ENCODE data around the gene ECSCR.
"Not testable (repeated sequence)": the region's sequence is repeated elsewhere in the genome, so short reads cannot be mapped to it uniquely, and the experiment has no call there.

Gene ECSCR

DNA sequence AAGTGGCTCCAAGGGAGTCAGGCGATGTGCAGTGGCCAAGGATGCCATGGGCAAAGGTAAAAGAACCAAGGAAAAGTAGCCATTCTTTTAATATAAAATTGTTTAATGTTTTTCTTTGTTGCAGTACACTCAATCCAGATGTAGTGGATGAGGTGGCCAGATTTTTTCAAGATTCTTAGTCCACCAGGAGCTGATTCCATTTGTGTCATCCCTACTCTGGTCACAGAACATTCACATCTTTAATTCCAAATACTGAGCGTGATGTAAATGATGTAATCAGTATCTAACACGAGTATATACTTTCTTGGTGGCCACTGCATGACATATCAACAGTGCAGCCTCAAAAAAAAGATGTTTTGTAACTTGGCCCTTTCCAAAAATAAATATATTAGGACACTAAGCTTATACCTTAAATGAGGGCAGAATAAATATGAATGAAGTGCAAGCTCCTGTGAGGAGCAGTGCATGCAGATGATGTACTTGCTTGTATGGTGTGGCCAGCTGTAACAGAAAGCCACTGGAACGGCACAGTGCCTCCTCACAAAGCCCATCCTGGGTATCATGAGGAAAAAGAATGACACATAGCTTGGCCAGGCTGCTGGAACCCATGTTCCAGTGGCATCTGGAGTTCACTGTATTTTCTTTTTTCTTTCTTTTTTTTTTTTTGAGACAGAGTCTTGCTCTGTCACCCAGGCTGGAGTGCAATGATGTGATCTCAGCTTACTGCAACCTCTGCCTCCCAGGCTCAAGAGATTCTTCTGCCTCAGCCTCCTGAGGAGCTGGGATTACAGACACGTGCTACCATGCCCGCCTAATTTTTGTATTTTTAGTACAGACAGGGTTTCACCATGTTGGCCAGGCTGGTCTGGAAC is 52.2 kb downstream of the ECSCR start:
- DNase-seq = no peak

DNA sequence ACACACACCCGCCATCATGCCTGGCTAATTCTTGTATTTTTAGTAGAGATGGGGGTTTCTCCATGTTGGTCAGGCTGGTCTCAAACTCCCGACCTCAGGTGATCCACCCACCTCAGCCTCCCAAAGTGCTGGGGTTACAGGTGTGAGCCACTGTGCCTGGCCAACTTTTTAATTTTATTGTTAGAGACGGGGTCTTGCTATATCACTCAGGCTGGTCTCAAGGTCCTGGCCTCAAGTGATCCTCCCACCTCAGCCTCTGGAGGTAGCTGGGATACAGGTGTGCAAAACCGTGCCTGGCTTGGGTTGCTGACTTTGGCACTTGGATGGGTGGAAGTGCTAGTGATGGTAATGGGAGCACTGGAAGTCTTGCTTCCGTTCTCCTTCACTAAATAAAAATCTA is 53.4 kb downstream of the ECSCR start:
- DNase-seq = not testable (repeated sequence)

- no peak for DNase-seq
Measured at GRCh38 chr5:139408191-139408590, 54.4 kb downstream of the ECSCR start.

GRCh38 chr5:139407517-139407916 is 55.0 kb downstream of the ECSCR start:
- no peak for DNase-seq

GRCh38 chr5:139406963-139407362 is 55.6 kb downstream of the ECSCR start:
- DNase-seq = no peak

DNA sequence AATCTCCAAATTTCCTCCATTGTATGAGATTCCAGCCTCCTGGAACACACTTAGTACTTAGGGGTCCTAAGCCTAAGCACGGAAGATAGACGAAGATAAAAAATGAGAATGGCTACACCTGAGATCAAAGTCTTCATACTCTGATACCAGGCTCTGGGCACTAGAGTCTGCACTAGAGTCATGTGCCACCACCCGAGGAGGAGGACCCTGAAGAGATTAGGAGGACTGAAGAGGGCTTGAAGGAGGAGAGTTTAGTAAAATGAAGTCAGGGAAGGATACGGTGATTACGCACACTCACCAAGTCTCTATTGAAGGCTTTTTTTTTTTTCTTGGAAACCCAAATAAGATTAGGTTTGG is 58.1 kb downstream of the ECSCR start:
- no peak for DNase-seq

GRCh38 chr5:139403787-139404483 is 58.6 kb downstream of the ECSCR start, which contains the start of gene SPATA24:
Gene SPATA24, minus strand, starts transcription at chr5:139404089. Its CDS starts 29 bp downstream, at chr5:139404060.
- peak; percentile 97 for DNase-seq

GRCh38 chr5:139403418-139403786 is 59.1 kb downstream of the ECSCR start:
- DNase-seq = no peak

DNA sequence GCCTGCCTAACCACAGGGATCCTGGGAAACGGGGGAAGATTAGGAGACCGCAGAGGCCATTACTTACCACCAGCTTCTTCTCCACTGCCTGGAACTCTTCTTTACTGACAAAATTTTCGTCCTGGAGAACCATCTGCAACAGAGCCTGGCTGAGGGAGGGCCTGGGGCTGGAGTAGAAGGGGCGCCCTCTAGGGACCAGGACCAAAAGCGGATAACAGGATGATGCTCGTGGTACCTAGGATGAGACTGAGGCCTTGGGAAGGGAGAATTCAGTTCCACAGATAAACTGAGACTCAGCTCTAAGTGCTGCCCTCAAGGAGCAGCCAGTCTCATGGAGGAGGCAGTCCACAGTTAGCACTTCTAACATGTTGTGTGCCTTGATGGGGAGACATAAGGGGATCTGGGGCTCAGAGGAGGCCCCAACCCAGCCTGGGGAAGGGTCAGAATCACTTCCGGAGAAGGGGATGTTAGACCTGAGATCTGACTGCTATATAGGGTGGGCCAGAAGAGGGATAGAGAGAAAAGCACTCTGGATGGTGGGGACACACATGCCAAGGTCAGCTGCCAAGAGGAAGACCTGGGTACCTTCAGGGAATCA is 59.9 kb downstream of the ECSCR start:
- DNase-seq = peak; percentile 8

DNA sequence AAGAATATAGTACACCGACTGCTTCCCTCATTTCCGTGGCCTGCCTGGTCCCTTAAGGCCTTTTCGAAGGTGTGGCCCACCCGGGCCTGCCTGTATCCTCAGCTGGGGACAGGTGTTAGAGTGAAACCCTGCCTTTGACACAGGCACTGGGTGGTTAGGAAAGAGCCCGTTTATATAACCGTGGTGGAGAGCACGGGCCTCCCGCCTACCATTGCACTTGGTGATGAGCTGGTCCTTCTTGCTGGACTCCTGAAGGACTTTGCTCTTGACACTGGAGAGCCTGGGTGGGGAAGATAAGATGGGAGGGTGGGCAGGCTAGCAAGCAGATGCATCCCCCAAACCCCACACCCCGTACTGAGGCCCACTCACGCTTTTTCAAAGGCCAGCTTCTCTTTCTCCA is 61.0 kb downstream of the ECSCR start:
- DNase-seq = no peak

GRCh38 chr5:139399501-139400121 is 62.9 kb downstream of the ECSCR start:
- no peak for DNase-seq

Data from NCI-H748 treated with DMSO at 0.1 percent for 48 hours (cell line).